ENCODE data around the gene UBE2E2. TPM values are rescaled to one million over a fixed set of nuclear protein-coding genes. Genes with fewer than 3 reads are reported as not detected.

The UBE2E2 gene
- total RNA-seq, 1 donor from 2014 or later: 32.5 TPM

- TF ChIP-seq CTCF (conservative IDR thresholded peaks at IDR 0.05; ENCODE audit: low read depth, low read length): no peak
- no peak for DNase-seq (ENCODE audit: low read depth)
- H3K4me3 ChIP-seq (ENCODE audit: low read depth, low read length): no peak overlapping the region
These were observed 201.1 kb downstream of the UBE2E2 start for GRCh38 chr3:23404246-23404645.

GRCh38 chr3:23405081-23405480 lies 202.0 kb downstream of the UBE2E2 start:
- no peak for TF ChIP-seq CTCF (conservative IDR thresholded peaks at IDR 0.05; ENCODE audit: low read depth, low read length)
- no peak for DNase-seq (ENCODE audit: low read depth)

GRCh38 chr3:23406601-23407000 lies 203.5 kb downstream of the UBE2E2 start:
- H3K4me3 ChIP-seq (ENCODE audit: low read depth, low read length): no peak overlapping the region
- no peak for TF ChIP-seq CTCF (conservative IDR thresholded peaks at IDR 0.05; ENCODE audit: low read depth, low read length)
- DNase-seq (ENCODE audit: low read depth): no peak

More at GRCh38 chr3:23405081-23405480, 202.0 kb downstream of the UBE2E2 start:
- H3K4me3 ChIP-seq (ENCODE audit: low read depth, low read length): no peak overlapping the region

- no peak overlapping the region for H3K4me3 ChIP-seq (ENCODE audit: low read depth, low read length)
- no peak for DNase-seq (ENCODE audit: low read depth)
- no peak for TF ChIP-seq CTCF (conservative IDR thresholded peaks at IDR 0.05; ENCODE audit: low read depth, low read length)
These were observed 214.9 kb downstream of the UBE2E2 start for GRCh38 chr3:23418026-23418425.

GRCh38 chr3:23421811-23422516 lies 218.8 kb downstream of the UBE2E2 start:
- no peak for DNase-seq (ENCODE audit: low read depth)

GRCh38 chr3:23422517-23422851 lies 219.4 kb downstream of the UBE2E2 start:
- no peak for DNase-seq (ENCODE audit: low read depth)
- no peak for TF ChIP-seq CTCF (conservative IDR thresholded peaks at IDR 0.05; ENCODE audit: low read depth, low read length)
- H3K4me3 ChIP-seq (ENCODE audit: low read depth, low read length): no peak overlapping the region

More at GRCh38 chr3:23421811-23422516, 218.8 kb downstream of the UBE2E2 start:
- H3K4me3 ChIP-seq (ENCODE audit: low read depth, low read length): no peak overlapping the region
- TF ChIP-seq CTCF (conservative IDR thresholded peaks at IDR 0.05; ENCODE audit: low read depth, low read length): no peak

- TF ChIP-seq CTCF (conservative IDR thresholded peaks at IDR 0.05; ENCODE audit: low read depth, low read length): no peak
- no peak for DNase-seq (ENCODE audit: low read depth)
- H3K4me3 ChIP-seq (ENCODE audit: low read depth, low read length): no peak overlapping the region
These were observed 222.3 kb downstream of the UBE2E2 start for GRCh38 chr3:23425410-23425809.

All from epithelial cell of proximal tubule (primary cell).